Astrocyte (in vitro differentiated cells and primary cell): ENCODE results near the gene INAFM2. TPM values are rescaled to one million over a fixed set of nuclear protein-coding genes. Genes with fewer than 3 reads are reported as not detected.

ENCODE experiments used
- DNase-seq: peaks from one replicate; pipeline ENCODE4 v3.0.0-alpha.2; 2010; ENCODE audit warnings: low read depth
- FAIRE-seq: peaks from 2 replicates; lab custom pipeline; 2011; peaks lifted over from hg19 to GRCh38; lab: Jason Lieb, UNC
- H2AFZ ChIP-seq: 2 replicates; pipeline ENCODE4 v1.6.0; 2012; ENCODE audit warnings: low read depth, low read length, inconsistent platforms
- H3K27ac ChIP-seq: 2 replicates; pipeline ENCODE4 v1.5.1; 2011; ENCODE audit warnings: low read depth, low read length, inconsistent platforms
- H3K27me3 ChIP-seq: 2 replicates; pipeline ENCODE4 v1.6.0; 2011; ENCODE audit warnings: low read length, inconsistent platforms; ENCODE audit not compliant: insufficient read depth
- H3K36me3 ChIP-seq: 2 replicates; pipeline ENCODE4 v1.5.1; 2011; ENCODE audit warnings: low read length, inconsistent platforms; ENCODE audit not compliant: insufficient read depth
- H3K4me1 ChIP-seq: 2 replicates; pipeline ENCODE4 v1.5.1; 2011; ENCODE audit warnings: low read length, inconsistent platforms; ENCODE audit not compliant: insufficient read depth
- H3K4me2 ChIP-seq: 2 replicates; pipeline ENCODE4 v1.6.0; 2012; ENCODE audit warnings: low read length, inconsistent platforms
- H3K4me3 ChIP-seq: 2 replicates; pipeline ENCODE4 v1.5.1; 2011; ENCODE audit warnings: low read depth, mild to moderate bottlenecking, low read length, inconsistent platforms; ENCODE audit not compliant: insufficient read depth
- H3K79me2 ChIP-seq: 2 replicates; pipeline ENCODE4 v1.6.0; 2012; ENCODE audit warnings: mild to moderate bottlenecking, low read length, inconsistent platforms; ENCODE audit not compliant: insufficient read depth
- H3K9ac ChIP-seq: 2 replicates; pipeline ENCODE4 v1.6.0; 2012; ENCODE audit warnings: mild to moderate bottlenecking, low read length, inconsistent platforms
- H3K9me3 ChIP-seq: 2 replicates; pipeline ENCODE4 v1.5.1; 2012; ENCODE audit warnings: low read depth, mild to moderate bottlenecking, low read length, inconsistent platforms; ENCODE audit not compliant: insufficient read depth
- H4K20me1 ChIP-seq: 2 replicates; pipeline ENCODE4 v1.6.0; 2012; ENCODE audit warnings: low read length, inconsistent platforms; ENCODE audit not compliant: insufficient read depth
- H3K27ac Mint-ChIP-seq: one replicate; pipeline ENCODE4 v1.8.0; 2021; ENCODE audit warnings: mild to moderate bottlenecking, mixed read lengths; ENCODE audit not compliant: unreplicated experiment
- H3K27me3 Mint-ChIP-seq: one replicate; pipeline ENCODE4 v1.8.0; 2021; ENCODE audit warnings: low read depth, mixed read lengths; ENCODE audit not compliant: unreplicated experiment
- H3K36me3 Mint-ChIP-seq: one replicate; pipeline ENCODE4 v1.8.0; 2021; ENCODE audit warnings: low read depth, mixed read lengths; ENCODE audit not compliant: unreplicated experiment
- H3K4me1 Mint-ChIP-seq: one replicate; pipeline ENCODE4 v1.8.0; 2021; ENCODE audit warnings: low read depth, mixed read lengths; ENCODE audit not compliant: unreplicated experiment
- H3K4me3 Mint-ChIP-seq: one replicate; pipeline ENCODE4 v1.8.0; 2021; ENCODE audit warnings: mild to moderate bottlenecking, moderate library complexity, mixed read lengths; ENCODE audit not compliant: unreplicated experiment
- H3K9me3 Mint-ChIP-seq: one replicate; pipeline ENCODE4 v1.8.0; 2021; ENCODE audit warnings: mild to moderate bottlenecking, mixed read lengths; ENCODE audit not compliant: unreplicated experiment
- EZH2 ChIP-seq: IDR thresholded peaks from 2 replicates; pipeline ENCODE4 v1.6.1; 2012; ENCODE audit warnings: mild to moderate bottlenecking, low read length, inconsistent platforms; ENCODE audit not compliant: insufficient read depth
- total RNA-seq: library from RNA; stranded (reverse); gene quantifications from 2 replicates; pipeline ENCODE4 v1.2.1, GENCODE V29; 2021
- TF ChIP-seq, protein P1 (sequence below): IDR thresholded peaks from 2 replicates; pipeline ENCODE4 v1.5.1; 2011; ENCODE audit warnings: low read depth, mild to moderate bottlenecking, inconsistent platforms, low read length, moderate library complexity; ENCODE audit not compliant: insufficient read depth

INAFM2 gene
- total RNA-seq, 1 donor from 2014 or later = 41.2 TPM

DNA sequence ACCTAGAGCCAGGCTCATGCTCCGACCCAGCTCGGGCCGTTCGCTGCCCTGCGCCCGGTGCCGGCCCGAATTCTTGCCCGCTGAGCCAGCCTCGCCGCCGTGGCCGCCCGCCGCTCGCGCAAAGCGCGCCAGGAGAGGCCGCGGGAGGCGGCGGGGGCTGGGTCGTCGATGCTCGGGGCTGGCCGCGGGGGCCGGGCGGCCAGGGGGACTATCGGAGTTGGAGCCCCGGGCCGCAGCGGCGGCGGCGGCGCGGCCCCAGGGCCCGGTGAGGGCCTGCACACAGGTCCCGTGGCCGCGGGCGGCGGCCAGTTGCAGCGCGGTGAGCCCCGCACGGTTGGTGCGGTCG lies 41.7 kb upstream of the INAFM2 start:
- Histone ChIP-seq H3K4me1 (peaks cover 24% of the 10 kb centered on the region), H2AFZ (peak overlapping the region; percentile 75), H3K27ac (no peak overlapping the region), H4K20me1 (no peaks in the 10 kb centered on the region), H3K4me3 (no peak overlapping the region), H3K79me2 (no peaks in the 10 kb centered on the region), H3K9me3 (no peaks in the 10 kb centered on the region), H3K4me2 (peak overlapping the region; percentile 83), H3K27me3 (peaks cover 50% of the 10 kb centered on the region), H3K36me3 (no peaks in the 10 kb centered on the region), H3K9ac (no peak overlapping the region)
- TF ChIP-seq, protein P1, sequence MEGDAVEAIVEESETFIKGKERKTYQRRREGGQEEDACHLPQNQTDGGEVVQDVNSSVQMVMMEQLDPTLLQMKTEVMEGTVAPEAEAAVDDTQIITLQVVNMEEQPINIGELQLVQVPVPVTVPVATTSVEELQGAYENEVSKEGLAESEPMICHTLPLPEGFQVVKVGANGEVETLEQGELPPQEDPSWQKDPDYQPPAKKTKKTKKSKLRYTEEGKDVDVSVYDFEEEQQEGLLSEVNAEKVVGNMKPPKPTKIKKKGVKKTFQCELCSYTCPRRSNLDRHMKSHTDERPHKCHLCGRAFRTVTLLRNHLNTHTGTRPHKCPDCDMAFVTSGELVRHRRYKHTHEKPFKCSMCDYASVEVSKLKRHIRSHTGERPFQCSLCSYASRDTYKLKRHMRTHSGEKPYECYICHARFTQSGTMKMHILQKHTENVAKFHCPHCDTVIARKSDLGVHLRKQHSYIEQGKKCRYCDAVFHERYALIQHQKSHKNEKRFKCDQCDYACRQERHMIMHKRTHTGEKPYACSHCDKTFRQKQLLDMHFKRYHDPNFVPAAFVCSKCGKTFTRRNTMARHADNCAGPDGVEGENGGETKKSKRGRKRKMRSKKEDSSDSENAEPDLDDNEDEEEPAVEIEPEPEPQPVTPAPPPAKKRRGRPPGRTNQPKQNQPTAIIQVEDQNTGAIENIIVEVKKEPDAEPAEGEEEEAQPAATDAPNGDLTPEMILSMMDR = no peak
- no peak for TF ChIP-seq EZH2
- FAIRE-seq = no peak
- H3K4me3 Mint-ChIP-seq = no peak overlapping the region
- H3K27me3 Mint-ChIP-seq = peaks cover 48% of the 10 kb centered on the region
- H3K36me3 Mint-ChIP-seq = no peaks in the 10 kb centered on the region
- no peak overlapping the region for H3K27ac Mint-ChIP-seq
- no peaks in the 10 kb centered on the region for H3K9me3 Mint-ChIP-seq
- DNase-seq = no peak
- H3K4me1 Mint-ChIP-seq = peaks cover 16% of the 10 kb centered on the region

DNA sequence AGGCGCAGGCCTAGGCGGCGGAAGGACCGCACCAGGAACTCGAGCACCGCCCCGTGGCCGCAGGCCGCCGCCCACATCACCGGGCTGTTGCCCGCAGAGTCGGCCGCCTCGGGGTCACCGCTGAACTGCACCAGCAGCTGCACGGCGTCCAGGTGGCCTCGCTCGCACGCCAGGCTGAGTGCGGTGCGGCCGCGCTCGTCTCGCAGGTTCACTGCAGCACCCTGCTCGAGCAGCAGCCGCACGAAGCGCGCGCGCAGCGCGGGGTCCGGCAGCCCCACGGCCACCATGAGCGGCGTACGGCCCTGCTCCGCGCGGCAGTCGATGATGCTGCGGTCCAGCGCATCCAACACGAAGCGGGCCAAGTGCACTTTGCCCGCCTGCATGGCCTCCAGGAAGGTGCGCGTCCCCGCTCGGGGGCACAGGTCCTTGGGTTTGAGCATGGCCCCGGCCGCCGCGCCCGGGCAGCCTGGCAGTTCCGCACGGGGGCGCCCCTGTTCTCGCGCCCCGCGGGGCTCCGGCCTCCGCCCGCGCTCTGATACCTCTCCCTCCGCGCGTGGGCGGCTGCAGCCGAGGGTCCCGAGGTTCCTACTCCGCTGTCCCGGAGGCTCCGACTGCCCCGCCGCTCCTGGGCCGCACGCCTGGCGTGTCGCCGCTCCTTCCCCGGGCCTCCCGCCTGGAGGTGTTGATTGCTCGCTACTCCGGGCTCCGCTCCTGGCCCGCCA lies 41.2 kb upstream of the INAFM2 start:
- H3K4me1 ChIP-seq = peaks cover 24% of the 10 kb centered on the region
- no peaks in the 10 kb centered on the region for H3K9me3 ChIP-seq
- FAIRE-seq (no peak), DNase-seq (no peak)
- peak; percentile 92 for TF ChIP-seq EZH2
- TF ChIP-seq, protein P1 = no peak
- Mint-ChIP-seq H3K9me3 (no peaks in the 10 kb centered on the region), H3K36me3 (no peaks in the 10 kb centered on the region), H3K27me3 (peaks cover 44% of the 10 kb centered on the region), H3K4me3 (no peak overlapping the region), H3K4me1 (peaks cover 18% of the 10 kb centered on the region), H3K27ac (no peak overlapping the region)
- H3K79me2 ChIP-seq = no peaks in the 10 kb centered on the region
- peak overlapping the region; percentile 75 for H2AFZ ChIP-seq
- H3K36me3 ChIP-seq = no peaks in the 10 kb centered on the region
- H4K20me1 ChIP-seq = no peaks in the 10 kb centered on the region
- peak overlapping the region; percentile 83 for H3K4me2 ChIP-seq
- peaks cover 50% of the 10 kb centered on the region for H3K27me3 ChIP-seq
- H3K9ac ChIP-seq = no peak overlapping the region
- no peak overlapping the region for H3K27ac ChIP-seq
- H3K4me3 ChIP-seq = peak overlapping the region; percentile 46
